Right lobe of liver (tissue), 4 donors: Measurements from ENCODE around the gene WNT3.

Source experiments
- CTCF ChIP-seq, 4 donors: fragments of 200-600 bp in 3 of 4; fragments of 450-650 bp in 1 of 4; IDR thresholded peaks; one replicate each; pipeline versions ENCODE4 v1.5.1 to v1.8.0; 2016 to 2022; ENCODE audit warnings: antibody characterized with exemption in 4 of 4, mild to moderate bottlenecking in 2 of 4
- POLR2A ChIP-seq: fragments of 450-650 bp; IDR thresholded peaks from one replicate; pipeline ENCODE4 v1.6.1; 2017; ENCODE audit warnings: antibody characterized with exemption, mild to moderate bottlenecking
- donor health status: DM: no; HTN: no; CAD: no.
- donor health status: DM: no; HTN: no; CAD: no.
- donor health status: DM: no; HTN: yes; CAD: no.

- TF ChIP-seq CTCF (IDR thresholded peaks at IDR 0.05) (no peak), POLR2A (no peak)
These were observed 64.7 kb downstream of the WNT3 start for GRCh38 chr17:46753776-46754175.
